ENCODE results near the gene SORBS1. TPM values are rescaled to one million over a fixed set of nuclear protein-coding genes. Genes with fewer than 3 reads are reported as not detected.

The SORBS1 gene
- total and polyA plus RNA-seq, 2 of the 13 experiments (the other 11 are each of a cell fraction or from before 2014, with no cell fraction given) = 16.8 to 39.8 TPM

DNA sequence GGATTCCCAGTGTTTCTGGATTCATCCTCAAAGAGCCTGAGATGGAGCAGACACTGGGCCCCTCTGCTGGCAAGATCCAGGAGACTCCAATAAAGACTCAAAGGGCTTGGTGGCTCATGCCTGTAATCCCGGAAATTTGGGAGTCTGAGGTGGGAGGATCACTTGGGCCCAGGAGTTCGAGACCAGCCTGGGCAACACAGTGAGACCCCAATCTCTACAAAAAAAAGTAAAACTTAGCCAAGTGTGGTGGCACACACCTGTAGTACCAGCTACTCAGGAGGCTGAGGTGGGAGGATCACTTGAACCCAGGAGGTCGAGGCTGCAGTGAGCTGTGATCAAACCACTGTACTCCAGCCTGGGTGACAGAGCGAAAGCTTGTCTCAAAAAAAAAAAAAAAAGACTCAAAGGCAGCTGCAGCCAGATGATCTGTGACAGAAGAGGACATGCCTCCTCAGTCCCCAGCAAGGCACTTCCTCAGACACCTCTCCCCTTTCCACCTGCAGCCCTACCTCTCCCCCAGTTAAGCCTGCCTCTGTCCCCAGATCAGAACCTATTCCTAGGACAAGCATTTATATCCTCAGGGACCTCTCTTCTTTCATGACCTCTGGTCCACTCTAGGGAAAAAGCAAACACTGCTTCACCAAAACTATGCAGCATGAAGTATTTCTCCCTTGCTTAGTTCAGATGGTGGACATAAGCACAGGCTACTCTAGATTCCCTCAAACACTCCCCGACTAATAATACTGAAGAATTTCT is 298.2 kb downstream of the SORBS1 start:
- Histone ChIP-seq H3K4me3 (replicated peaks in 1 of 3; ENCODE audit: insufficient read depth in 1 of 3, low read depth in 2 of 3, low read length in 3 of 3) (no peak overlapping the region), H3K9me3 (ENCODE audit: low read length) (no peaks in the 10 kb centered on the region), H3K9ac (ENCODE audit: insufficient read depth, low read depth, low read length) (no peak overlapping the region), H3K27me3 (ENCODE audit: control insufficient read depth in 1 of 2, insufficient read depth in 2 of 2, low read length in 2 of 2) (no peaks in the 10 kb centered on the region), H4K20me1 (ENCODE audit: insufficient read depth, low read length) (no peaks in the 10 kb centered on the region; the same call in 1 of the 2 replicates), H3K27ac (ENCODE audit: extremely low read length, insufficient read depth, low read length) (peak overlapping the region; percentile 39), H3K4me2 (ENCODE audit: low read depth, low read length) (no peak overlapping the region), H3K36me3 (replicated peaks in 1 of 2; ENCODE audit: control insufficient read depth in 1 of 2, insufficient read depth in 2 of 2, low read length in 2 of 2) (peaks cover 30 to 72% of the 10 kb centered on the region in 2 experiments), H3K79me2 (ENCODE audit: insufficient read depth, low read length) (no peaks in the 10 kb centered on the region), H2AFZ (ENCODE audit: low read length) (no peak overlapping the region), H3K4me1 (ENCODE audit: insufficient read depth, low read length) (peaks cover 65% of the 10 kb centered on the region)
- in situ Hi-C loops (cut with HindIII; ENCODE audit: extremely low pct_ligation_motif_present, low pct_unique_long_range_greater_than_20kb) (loop anchor here (5.0 kb wide), 1 partner anchor 99 kb away; no protein-coding TSS in a partner anchor), intact Hi-C loops (cut with micrococcal nuclease; ENCODE audit: unreplicated experiment) (loop anchor here (1.0 to 5.0 kb wide), 2 partner anchors 10 to 84 kb away; no protein-coding TSS in a partner anchor)
- peak; percentile 91 for ATAC-seq
- WGBS (ENCODE audit: low lambda C conversion rate) = 70% methylated on average over 5 of the region's 5 CpGs
- BruUV-seq (replicated peaks) = TSS peak; percentile 6
- ChIA-PET POLR2A (no interaction called here), CTCF (ENCODE audit: low intra/inter-chr PET ratio, low total read pairs) (no interaction called here)
- peak; percentile 81 for DNase-seq (ENCODE audit: low spot score)
- peak; percentile 93 for FAIRE-seq
- no peak for TF ChIP-seq ADNP (CRISPR knock-in tag; IDR thresholded peaks at IDR 0.05)
- TF ChIP-seq ZNF703 (CRISPR knock-in tag; IDR thresholded peaks at IDR 0.05; ENCODE audit: borderline replicate concordance) = no peak
- TF ChIP-seq ZNF850 (CRISPR knock-in tag; conservative IDR thresholded peaks at IDR 0.05) = no peak
- TF ChIP-seq RFXANK (CRISPR knock-in tag; IDR thresholded peaks at IDR 0.05) = no peak
- no peak for TF ChIP-seq AGO1 (IDR thresholded peaks at IDR 0.05; ENCODE audit: low read depth, low read length, poor library complexity, severe bottlenecking)
- TF ChIP-seq MXD4 (CRISPR knock-in tag; IDR thresholded peaks at IDR 0.05) = no peak
- TF ChIP-seq RNF2 (conservative IDR thresholded peaks at IDR 0.05; ENCODE audit: low read depth) = no peak
- TF ChIP-seq ZNF121 (CRISPR knock-in tag; IDR thresholded peaks at IDR 0.05) = peak; percentile 83
- TF ChIP-seq, protein P1, sequence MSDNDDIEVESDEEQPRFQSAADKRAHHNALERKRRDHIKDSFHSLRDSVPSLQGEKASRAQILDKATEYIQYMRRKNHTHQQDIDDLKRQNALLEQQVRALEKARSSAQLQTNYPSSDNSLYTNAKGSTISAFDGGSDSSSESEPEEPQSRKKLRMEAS (IDR thresholded peaks at IDR 0.05) = no peak
- 0 out of 4 replicates have a peak, but pooled peaks have one; percentile 33 to 37 for TF ChIP-seq NR2F1 (CRISPR knock-in tag; IDR thresholded peaks at IDR 0.05)
- 0 out of 2 replicates have a peak, but pooled peaks have one; percentile 35 for TF ChIP-seq ELF3 (CRISPR knock-in tag; IDR thresholded peaks at IDR 0.05)
- TF ChIP-seq, protein P2, sequence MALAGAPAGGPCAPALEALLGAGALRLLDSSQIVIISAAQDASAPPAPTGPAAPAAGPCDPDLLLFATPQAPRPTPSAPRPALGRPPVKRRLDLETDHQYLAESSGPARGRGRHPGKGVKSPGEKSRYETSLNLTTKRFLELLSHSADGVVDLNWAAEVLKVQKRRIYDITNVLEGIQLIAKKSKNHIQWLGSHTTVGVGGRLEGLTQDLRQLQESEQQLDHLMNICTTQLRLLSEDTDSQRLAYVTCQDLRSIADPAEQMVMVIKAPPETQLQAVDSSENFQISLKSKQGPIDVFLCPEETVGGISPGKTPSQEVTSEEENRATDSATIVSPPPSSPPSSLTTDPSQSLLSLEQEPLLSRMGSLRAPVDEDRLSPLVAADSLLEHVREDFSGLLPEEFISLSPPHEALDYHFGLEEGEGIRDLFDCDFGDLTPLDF (CRISPR knock-in tag; IDR thresholded peaks at IDR 0.05) = no peak
- TF ChIP-seq, protein P3, sequence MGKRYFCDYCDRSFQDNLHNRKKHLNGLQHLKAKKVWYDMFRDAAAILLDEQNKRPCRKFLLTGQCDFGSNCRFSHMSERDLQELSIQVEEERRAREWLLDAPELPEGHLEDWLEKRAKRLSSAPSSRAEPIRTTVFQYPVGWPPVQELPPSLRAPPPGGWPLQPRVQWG (CRISPR knock-in tag; IDR thresholded peaks at IDR 0.05; ENCODE audit: borderline replicate concordance, low read depth) = no peak
- TF ChIP-seq ZNF720 (CRISPR knock-in tag; IDR thresholded peaks at IDR 0.05) = no peak
- peak; percentile 45; the same call in 1 of the 2 replicates for TF ChIP-seq SAP130 (CRISPR knock-in tag; IDR thresholded peaks at IDR 0.05; ENCODE audit: low read depth)
- TF ChIP-seq, protein P4, sequence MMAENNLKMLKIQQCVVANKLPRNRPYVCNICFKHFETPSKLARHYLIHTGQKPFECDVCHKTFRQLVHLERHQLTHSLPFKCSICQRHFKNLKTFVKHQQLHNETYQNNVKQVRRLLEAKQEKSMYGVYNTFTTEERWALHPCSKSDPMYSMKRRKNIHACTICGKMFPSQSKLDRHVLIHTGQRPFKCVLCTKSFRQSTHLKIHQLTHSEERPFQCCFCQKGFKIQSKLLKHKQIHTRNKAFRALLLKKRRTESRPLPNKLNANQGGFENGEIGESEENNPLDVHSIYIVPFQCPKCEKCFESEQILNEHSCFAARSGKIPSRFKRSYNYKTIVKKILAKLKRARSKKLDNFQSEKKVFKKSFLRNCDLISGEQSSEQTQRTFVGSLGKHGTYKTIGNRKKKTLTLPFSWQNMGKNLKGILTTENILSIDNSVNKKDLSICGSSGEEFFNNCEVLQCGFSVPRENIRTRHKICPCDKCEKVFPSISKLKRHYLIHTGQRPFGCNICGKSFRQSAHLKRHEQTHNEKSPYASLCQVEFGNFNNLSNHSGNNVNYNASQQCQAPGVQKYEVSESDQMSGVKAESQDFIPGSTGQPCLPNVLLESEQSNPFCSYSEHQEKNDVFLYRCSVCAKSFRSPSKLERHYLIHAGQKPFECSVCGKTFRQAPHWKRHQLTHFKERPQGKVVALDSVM (CRISPR knock-in tag; IDR thresholded peaks at IDR 0.05) = peak; percentile 60; the same call in 1 of the 2 replicates
- no peak for TF ChIP-seq SSRP1 (CRISPR knock-in tag; IDR thresholded peaks at IDR 0.05)
- TF ChIP-seq, protein P5, sequence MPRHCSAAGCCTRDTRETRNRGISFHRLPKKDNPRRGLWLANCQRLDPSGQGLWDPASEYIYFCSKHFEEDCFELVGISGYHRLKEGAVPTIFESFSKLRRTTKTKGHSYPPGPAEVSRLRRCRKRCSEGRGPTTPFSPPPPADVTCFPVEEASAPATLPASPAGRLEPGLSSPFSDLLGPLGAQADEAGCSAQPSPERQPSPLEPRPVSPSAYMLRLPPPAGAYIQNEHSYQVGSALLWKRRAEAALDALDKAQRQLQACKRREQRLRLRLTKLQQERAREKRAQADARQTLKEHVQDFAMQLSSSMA (CRISPR knock-in tag; IDR thresholded peaks at IDR 0.05) = no peak
- TF ChIP-seq ZNF629 (CRISPR knock-in tag; conservative IDR thresholded peaks at IDR 0.05) = no peak
- TF ChIP-seq FOXA3 (CRISPR knock-in tag; IDR thresholded peaks at IDR 0.05) = 0 out of 2 replicates have a peak, but pooled peaks have one; percentile 30
